GM23338 (cell line): ENCODE data around the gene PSD4. TPM values are rescaled to one million over a fixed set of nuclear protein-coding genes. Genes with fewer than 3 reads are reported as not detected.

Experiments
- ATAC-seq: fragments of 200-7000 bp; cut with Tn5 transposase; 3 replicates; pipeline ENCODE4 v1.9.1; 2020
- DNase-seq: peaks from one replicate; pipeline ENCODE4 v3.0.0-alpha.2; 2015; ENCODE audit warnings: low spot score
- H2AFZ ChIP-seq: fragments of 200-600 bp; sonication (generic); 2 replicates; pipeline ENCODE4 v1.8.0; 2016; ENCODE audit warnings: antibody characterized with exemption, mild to moderate bottlenecking, moderate library complexity
- H3F3A ChIP-seq: fragments of 200-600 bp; sonication (generic); replicated peaks from 2 replicates; pipeline ENCODE4 v1.8.0; 2017; ENCODE audit warnings: antibody characterized with exemption, mixed run types, low read depth
- H3K27ac ChIP-seq: fragments of 200-600 bp; sonication (generic); 2 replicates; pipeline ENCODE4 v1.6.1; 2016; ENCODE audit warnings: low read depth
- H3K27me3 ChIP-seq: fragments of 200-600 bp; sonication (generic); 2 replicates; pipeline ENCODE4 v1.8.0; 2016; ENCODE audit warnings: mild to moderate bottlenecking, mixed run types, moderate library complexity; ENCODE audit not compliant: insufficient read depth
- H3K36me3 ChIP-seq: fragments of 200-600 bp; sonication (generic); 2 replicates; pipeline ENCODE4 v1.8.0; 2016; ENCODE audit warnings: mild to moderate bottlenecking; ENCODE audit not compliant: insufficient read depth
- H3K4me1 ChIP-seq: fragments of 200-600 bp; sonication (generic); 2 replicates; pipeline ENCODE4 v1.8.0; 2016; ENCODE audit warnings: mild to moderate bottlenecking, moderate library complexity; ENCODE audit not compliant: insufficient read depth
- H3K4me2 ChIP-seq: fragments of 200-600 bp; sonication (generic); 2 replicates; pipeline ENCODE4 v1.7.1; 2017; ENCODE audit warnings: mixed run types
- H3K4me3 ChIP-seq: fragments of 200-600 bp; sonication (generic); 2 replicates; pipeline ENCODE4 v1.6.1; 2016; ENCODE audit warnings: mixed run types
- H3K79me2 ChIP-seq: fragments of 200-600 bp; sonication (generic); replicated peaks from 2 replicates; pipeline ENCODE4 v1.8.0; 2017; ENCODE audit warnings: mild to moderate bottlenecking; ENCODE audit not compliant: insufficient read depth
- H3K9me2 ChIP-seq: fragments of 200-600 bp; sonication (generic); 2 replicates; pipeline ENCODE4 v1.8.0; 2017; ENCODE audit not compliant: insufficient read depth
- H4K20me1 ChIP-seq: fragments of 200-600 bp; sonication (generic); replicated peaks from 2 replicates; pipeline ENCODE4 v1.8.0; 2017; ENCODE audit warnings: mild to moderate bottlenecking; ENCODE audit not compliant: insufficient read depth
- H3K27ac Mint-ChIP-seq: 2 replicates; pipeline ENCODE4 v1.8.0; 2020; ENCODE audit warnings: inconsistent platforms, mild to moderate bottlenecking, moderate library complexity, mixed read lengths
- H3K27me3 Mint-ChIP-seq: 3 replicates; pipeline ENCODE4 v1.8.0; 2022; ENCODE audit warnings: low read depth, mild to moderate bottlenecking, moderate library complexity, mixed read lengths, inconsistent platforms; ENCODE audit not compliant: insufficient read depth, poor library complexity
- H3K36me3 Mint-ChIP-seq: 3 replicates; pipeline ENCODE4 v1.8.0; 2021; ENCODE audit warnings: low read depth, mild to moderate bottlenecking, inconsistent platforms, moderate library complexity, mixed read lengths
- H3K4me1 Mint-ChIP-seq: 3 replicates; pipeline ENCODE4 v1.8.0; 2020; ENCODE audit warnings: mild to moderate bottlenecking, inconsistent platforms, mixed read lengths
- H3K4me3 Mint-ChIP-seq: 3 replicates; pipeline ENCODE4 v1.8.0; 2021; ENCODE audit warnings: moderate library complexity, mild to moderate bottlenecking, inconsistent platforms, mixed read lengths
- H3K9me3 Mint-ChIP-seq: 3 replicates; pipeline ENCODE4 v1.8.0; 2020; ENCODE audit warnings: moderate library complexity, mild to moderate bottlenecking, inconsistent platforms, mixed read lengths
- CREB1 ChIP-seq: fragments of 250-450 bp; sonication (Bioruptor Pico); IDR thresholded peaks from 2 replicates; pipeline ENCODE4 v1.5.0; 2020; ENCODE audit warnings: low read depth, mild to moderate bottlenecking, moderate library complexity
- ETS1 ChIP-seq: IDR thresholded peaks from 2 replicates; pipeline ENCODE4 v1.6.1; 2016; ENCODE audit warnings: antibody characterized with exemption
- EZH2 ChIP-seq: fragments of 200-600 bp; sonication (generic); IDR thresholded peaks from one replicate; pipeline ENCODE4 v1.8.0; 2017; ENCODE audit warnings: antibody characterized with exemption, mild to moderate bottlenecking, low read depth; ENCODE audit not compliant: unreplicated experiment
- JUNB ChIP-seq: IDR thresholded peaks from one replicate; pipeline ENCODE4 v1.6.1; 2016; ENCODE audit warnings: antibody characterized with exemption; ENCODE audit not compliant: unreplicated experiment
- REST ChIP-seq: IDR thresholded peaks from one replicate; pipeline ENCODE4 v1.6.1; 2018; ENCODE audit warnings: antibody characterized with exemption; ENCODE audit not compliant: unreplicated experiment
- STAT1 ChIP-seq: IDR thresholded peaks from one replicate; pipeline ENCODE4 v1.6.1; 2016; ENCODE audit warnings: antibody characterized with exemption; ENCODE audit not compliant: unreplicated experiment
- ZNF331 ChIP-seq: fragments of 250-450 bp; sonication (Bioruptor Pico); IDR thresholded peaks from 2 replicates; pipeline ENCODE4 v1.5.0; 2020; ENCODE audit warnings: low read depth, mild to moderate bottlenecking, moderate library complexity
- polyA plus RNA-seq: library from polyadenylated mRNA; unstranded; fragments of >200 nt; fragmentation: Nextera tagmentation; extraction: Ambion mirVana; gene quantifications from 2 replicates; pipeline ENCODE4 v1.2.1, GENCODE V29; 2016
- total RNA-seq: library from RNA; depleted of rRNA; stranded (reverse); fragments of >200 nt; shearing (Covaris generic); gene quantifications from 2 replicates; pipeline ENCODE4 v1.2.3, GENCODE V29; 2014

Gene PSD4
- total and polyA plus RNA-seq, 2 experiments from 2014 or later, result 0.06 to 0.66 TPM

GRCh38 chr2:113209646-113210171 lies 35.9 kb downstream of the PSD4 start (continued):
- no peak for TF ChIP-seq REST
- TF ChIP-seq STAT1, result no peak
- TF ChIP-seq EZH2, result no peak
- TF ChIP-seq ETS1, result no peak

- DNase-seq (no peak), ATAC-seq (no peak)
- no peak overlapping the region for H3K27ac ChIP-seq
- H3F3A ChIP-seq, result no peaks in the 10 kb centered on the region
- TF ChIP-seq CREB1 (CRISPR knock-in tag) (no peak), ZNF331 (no peak), JUNB (no peak), STAT1 (no peak)
- Mint-ChIP-seq H3K4me1 (peaks cover 22% of the 10 kb centered on the region), H3K4me3 (no peak overlapping the region), H3K36me3 (no peaks in the 10 kb centered on the region), H3K9me3 (no peaks in the 10 kb centered on the region; the same call in 2 of the 3 replicates), H3K27me3 (peaks cover 7% of the 10 kb centered on the region), H3K27ac (no peak overlapping the region)
- no peak overlapping the region for H3K4me3 ChIP-seq
- H3K4me1 ChIP-seq, result peaks cover 12% of the 10 kb centered on the region; the same call in 1 of the 2 replicates
- H3K36me3 ChIP-seq, result no peaks in the 10 kb centered on the region
- H3K79me2 ChIP-seq, result no peaks in the 10 kb centered on the region
- no peaks in the 10 kb centered on the region for H4K20me1 ChIP-seq
- H3K9me2 ChIP-seq, result no peaks in the 10 kb centered on the region
- no peak overlapping the region for H3K4me2 ChIP-seq
- no peaks in the 10 kb centered on the region for H3K27me3 ChIP-seq
- H2AFZ ChIP-seq, result peak overlapping the region; percentile 69; the same call in 1 of the 2 replicates
Measured at GRCh38 chr2:113211226-113212105, 37.7 kb downstream of the PSD4 start.
